ENCODE results near the gene POLR1D.

The POLR1D gene, protein sequence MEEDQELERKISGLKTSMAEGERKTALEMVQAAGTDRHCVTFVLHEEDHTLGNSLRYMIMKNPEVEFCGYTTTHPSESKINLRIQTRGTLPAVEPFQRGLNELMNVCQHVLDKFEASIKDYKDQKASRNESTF

GRCh38 chr13:27621366-27622101 is at the start of gene POLR1D:
POLR1D (plus strand) TSS chr13:27621892; CDS start chr13:27621984, 92 bp downstream.
- H3K4me3 ChIP-seq (ENCODE audit: low read length), result peak within 1 kb of the TSS; percentile 98
- TF ChIP-seq ZNF274 (IDR thresholded peaks at IDR 0.05; ENCODE audit: low read depth, low read length), result no peak

GRCh38 chr13:27572234-27572901 is 49.3 kb upstream of the POLR1D start:
- H3K4me3 ChIP-seq (ENCODE audit: low read length), result no peak overlapping the region
- no peak for TF ChIP-seq ZNF274 (IDR thresholded peaks at IDR 0.05; ENCODE audit: low read depth, low read length)

- H3K4me3 ChIP-seq (ENCODE audit: low read length), result no peak overlapping the region
- TF ChIP-seq ZNF274 (IDR thresholded peaks at IDR 0.05; ENCODE audit: low read depth, low read length), result no peak
Observed at GRCh38 chr13:27573265-27573664, 48.4 kb upstream of the POLR1D start.

- TF ChIP-seq ZNF274 (IDR thresholded peaks at IDR 0.05; ENCODE audit: low read depth, low read length), result no peak
- H3K4me3 ChIP-seq (ENCODE audit: low read length), result no peak overlapping the region
Observed at GRCh38 chr13:27574661-27575060, 47.0 kb upstream of the POLR1D start.

DNA sequence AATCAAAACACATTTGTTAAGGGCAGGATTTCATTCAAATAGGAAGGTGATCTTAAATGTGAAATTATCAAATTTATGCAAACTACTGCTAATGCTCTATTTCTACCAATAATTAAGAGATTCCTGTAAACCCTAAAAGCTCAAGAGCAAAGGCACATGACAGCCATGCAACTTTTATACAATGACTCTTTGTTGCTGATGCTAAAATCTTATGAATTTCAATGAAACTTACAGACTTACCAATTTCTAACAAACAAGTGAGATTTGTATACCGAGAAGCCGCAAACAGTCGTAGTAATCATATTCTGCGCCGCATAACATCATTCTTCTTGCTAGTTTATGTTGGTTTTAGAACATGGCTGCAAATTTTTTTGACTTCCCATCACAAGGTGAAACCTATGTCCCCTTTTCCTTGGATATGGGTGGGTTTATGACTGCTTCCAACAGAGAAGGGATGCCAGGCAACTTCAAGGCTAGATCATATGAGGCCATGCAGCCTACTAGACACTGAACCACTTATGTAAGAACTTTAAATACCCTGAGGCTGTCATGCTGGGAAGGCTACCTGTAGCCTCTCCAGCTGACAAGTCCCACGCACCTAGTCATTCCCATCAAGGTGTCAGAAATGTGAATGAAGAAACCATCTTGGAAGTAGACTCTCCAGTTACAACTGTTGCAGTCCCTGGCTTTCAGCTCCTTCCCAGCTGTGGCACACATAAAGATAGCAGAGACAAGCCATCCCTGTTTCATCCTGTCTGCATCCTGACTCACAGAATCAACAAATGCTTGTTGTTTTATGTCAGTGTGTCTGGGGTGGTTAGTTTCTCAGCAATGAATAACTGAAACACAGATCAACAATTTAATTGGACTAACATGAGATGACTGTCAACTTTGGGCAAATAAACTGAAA is 43.3 kb upstream of the POLR1D start:
- no peak for TF ChIP-seq ZNF274 (IDR thresholded peaks at IDR 0.05; ENCODE audit: low read depth, low read length)
- no peak overlapping the region for H3K4me3 ChIP-seq (ENCODE audit: low read length)

- H3K4me3 ChIP-seq (ENCODE audit: low read length), result no peak overlapping the region
- no peak for TF ChIP-seq ZNF274 (IDR thresholded peaks at IDR 0.05; ENCODE audit: low read depth, low read length)
Observed at GRCh38 chr13:27583645-27584044, 38.0 kb upstream of the POLR1D start.

- no peak overlapping the region for H3K4me3 ChIP-seq (ENCODE audit: low read length)
- no peak for TF ChIP-seq ZNF274 (IDR thresholded peaks at IDR 0.05; ENCODE audit: low read depth, low read length)
Observed at GRCh38 chr13:27587095-27587746, 34.5 kb upstream of the POLR1D start.

- no peak overlapping the region for H3K4me3 ChIP-seq (ENCODE audit: low read length)
- TF ChIP-seq ZNF274 (IDR thresholded peaks at IDR 0.05; ENCODE audit: low read depth, low read length), result no peak
Observed at GRCh38 chr13:27588405-27588804, 33.3 kb upstream of the POLR1D start.

- no peak for TF ChIP-seq ZNF274 (IDR thresholded peaks at IDR 0.05; ENCODE audit: low read depth, low read length)
- H3K4me3 ChIP-seq (ENCODE audit: low read length), result no peak overlapping the region
Observed at GRCh38 chr13:27592865-27593264, 28.8 kb upstream of the POLR1D start.

- no peak overlapping the region for H3K4me3 ChIP-seq (ENCODE audit: low read length)
- TF ChIP-seq ZNF274 (IDR thresholded peaks at IDR 0.05; ENCODE audit: low read depth, low read length), result no peak
Observed at GRCh38 chr13:27593267-27593666, 28.4 kb upstream of the POLR1D start.

- TF ChIP-seq ZNF274 (IDR thresholded peaks at IDR 0.05; ENCODE audit: low read depth, low read length), result no peak
- no peak overlapping the region; the same call in none of the 2 replicates for H3K4me3 ChIP-seq (ENCODE audit: low read length)
Observed at GRCh38 chr13:27595055-27595811, 26.5 kb upstream of the POLR1D start.

DNA sequence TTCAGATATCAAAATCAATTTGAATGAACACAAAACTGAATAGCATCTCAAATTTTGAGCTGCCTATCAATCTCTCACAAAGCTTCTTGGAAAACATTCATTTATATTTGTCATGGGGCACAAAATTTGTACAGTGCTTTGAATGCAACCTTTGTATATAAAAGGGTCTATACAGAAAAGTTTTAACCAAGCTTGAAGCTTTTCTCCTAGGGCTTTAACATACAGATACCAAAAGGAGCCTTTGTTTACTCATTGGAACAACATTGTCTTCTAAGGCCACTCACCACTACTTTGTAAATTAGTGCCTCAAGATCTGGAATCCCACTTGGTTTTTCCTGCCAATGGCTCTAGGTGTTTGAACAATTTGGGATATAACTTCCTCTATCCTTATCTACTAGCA is 22.6 kb upstream of the POLR1D start:
- no peak for TF ChIP-seq ZNF274 (IDR thresholded peaks at IDR 0.05; ENCODE audit: low read depth, low read length)
- no peak overlapping the region for H3K4me3 ChIP-seq (ENCODE audit: low read length)
